ENCODE results near the gene LETM1.

- TF ChIP-seq CTCF (conservative IDR thresholded peaks at IDR 0.05 in 1 of 2, IDR thresholded peaks at IDR 0.05 in 1 of 2; ENCODE audit: extremely low read depth in 1 of 2, insufficient read depth in 1 of 2, low read depth in 1 of 2, low read length in 2 of 2): no peak
- TF ChIP-seq EZH2 (IDR thresholded peaks at IDR 0.05; ENCODE audit: borderline replicate concordance, low read length): no peak
Observed at GRCh38 chr4:1786544-1787362, 69.2 kb downstream of the LETM1 start.

All from mammary epithelial cell (primary cell).